ENCODE results near the gene KDM1A.

Gene KDM1A

DNA sequence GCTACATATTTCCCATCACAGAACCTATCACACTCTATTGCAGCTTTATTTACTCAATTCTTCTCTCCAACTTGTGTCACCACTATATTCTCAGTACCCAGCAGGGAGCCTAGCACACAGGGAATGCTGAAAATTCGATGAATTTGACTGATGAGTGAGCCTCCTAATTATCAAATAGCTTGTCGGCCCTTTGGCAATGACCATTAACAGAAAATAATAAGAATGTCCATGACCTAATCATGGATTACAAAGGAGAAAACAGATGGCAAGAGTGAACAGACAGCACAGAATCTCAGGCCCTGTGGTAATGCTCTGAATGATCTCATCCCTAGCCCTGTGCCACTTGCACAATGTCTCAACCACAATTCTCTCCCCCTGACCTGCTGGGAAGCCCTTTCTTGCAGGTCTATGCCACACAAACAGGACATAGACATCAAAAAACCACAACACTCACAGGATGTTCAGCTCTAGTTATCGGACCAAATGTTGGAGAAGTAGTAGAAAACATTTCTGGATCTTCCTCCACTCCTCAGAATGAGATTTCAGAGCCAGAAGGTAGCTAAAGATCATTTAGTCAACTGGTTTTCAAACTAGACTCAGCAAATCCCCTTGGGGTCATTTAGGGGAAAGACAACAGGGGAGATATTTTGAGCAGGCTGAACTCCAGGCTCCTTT is 80.9 kb downstream of the KDM1A start:
- Histone ChIP-seq H3K4me2 (peak overlapping the region; percentile 37), H3K36me3 (ENCODE audit: insufficient read depth) (no peaks in the 10 kb centered on the region), H3K27me3 (ENCODE audit: insufficient read depth, low read depth) (no peaks in the 10 kb centered on the region), H3K4me1 (ENCODE audit: low read depth, poor library complexity, severe bottlenecking) (peaks cover 41% of the 10 kb centered on the region), H3K4me3 (IDR thresholded peaks at IDR 0.05; ENCODE audit: insufficient read depth, low read depth, low read length) (no peak overlapping the region), H3K9ac (no peak overlapping the region), H3K79me2 (ENCODE audit: insufficient read depth, low read depth) (no peaks in the 10 kb centered on the region), H3K27ac (peak overlapping the region; percentile 55), H2AFZ (ENCODE audit: low read depth) (no peak overlapping the region), H4K20me1 (ENCODE audit: insufficient read depth) (no peaks in the 10 kb centered on the region)
- TF ChIP-seq, protein P1, sequence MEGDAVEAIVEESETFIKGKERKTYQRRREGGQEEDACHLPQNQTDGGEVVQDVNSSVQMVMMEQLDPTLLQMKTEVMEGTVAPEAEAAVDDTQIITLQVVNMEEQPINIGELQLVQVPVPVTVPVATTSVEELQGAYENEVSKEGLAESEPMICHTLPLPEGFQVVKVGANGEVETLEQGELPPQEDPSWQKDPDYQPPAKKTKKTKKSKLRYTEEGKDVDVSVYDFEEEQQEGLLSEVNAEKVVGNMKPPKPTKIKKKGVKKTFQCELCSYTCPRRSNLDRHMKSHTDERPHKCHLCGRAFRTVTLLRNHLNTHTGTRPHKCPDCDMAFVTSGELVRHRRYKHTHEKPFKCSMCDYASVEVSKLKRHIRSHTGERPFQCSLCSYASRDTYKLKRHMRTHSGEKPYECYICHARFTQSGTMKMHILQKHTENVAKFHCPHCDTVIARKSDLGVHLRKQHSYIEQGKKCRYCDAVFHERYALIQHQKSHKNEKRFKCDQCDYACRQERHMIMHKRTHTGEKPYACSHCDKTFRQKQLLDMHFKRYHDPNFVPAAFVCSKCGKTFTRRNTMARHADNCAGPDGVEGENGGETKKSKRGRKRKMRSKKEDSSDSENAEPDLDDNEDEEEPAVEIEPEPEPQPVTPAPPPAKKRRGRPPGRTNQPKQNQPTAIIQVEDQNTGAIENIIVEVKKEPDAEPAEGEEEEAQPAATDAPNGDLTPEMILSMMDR (conservative IDR thresholded peaks at IDR 0.05; ENCODE audit: low read depth, low read length), result no peak

DNA sequence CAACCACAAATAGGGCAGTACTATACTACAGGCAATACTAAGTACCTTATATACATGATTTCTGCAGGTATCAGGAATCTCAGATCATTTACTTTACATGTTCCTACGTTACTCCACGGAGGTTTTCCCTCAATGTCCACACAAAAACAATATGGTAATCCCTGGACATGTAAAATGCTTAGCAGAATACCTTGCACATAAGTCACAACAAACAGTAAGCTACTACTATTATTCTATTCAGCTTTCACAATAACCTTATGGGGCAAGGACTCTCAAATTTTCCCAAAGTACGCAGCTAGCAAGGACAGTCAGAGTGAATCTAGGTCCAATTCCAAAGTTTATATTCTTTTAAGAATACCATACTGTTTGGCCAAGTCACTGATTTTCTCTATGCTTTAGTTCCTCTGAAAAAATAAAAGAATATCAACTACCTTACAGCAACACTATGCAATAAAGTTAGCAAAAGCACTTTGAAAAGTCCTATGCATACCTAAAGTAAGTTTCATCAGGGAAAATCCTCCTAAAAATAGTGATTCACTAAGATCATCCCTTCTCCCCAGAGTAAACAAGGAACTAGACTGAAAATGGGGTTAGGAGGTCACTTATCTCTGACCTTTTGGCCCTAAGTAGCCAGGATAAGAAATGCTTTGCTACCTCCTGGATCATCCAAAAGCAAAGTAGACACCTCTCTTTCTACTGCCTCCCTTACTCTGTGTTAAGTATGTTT is 82.0 kb downstream of the KDM1A start:
- Histone ChIP-seq H2AFZ (ENCODE audit: low read depth) (no peak overlapping the region), H3K27me3 (ENCODE audit: insufficient read depth, low read depth) (no peaks in the 10 kb centered on the region), H3K4me2 (peak overlapping the region; percentile 37), H3K9ac (no peak overlapping the region), H3K27ac (peak overlapping the region; percentile 55; the same call in 1 of the 2 replicates), H3K4me3 (IDR thresholded peaks at IDR 0.05; ENCODE audit: insufficient read depth, low read depth, low read length) (no peak overlapping the region), H4K20me1 (ENCODE audit: insufficient read depth) (no peaks in the 10 kb centered on the region), H3K4me1 (ENCODE audit: low read depth, poor library complexity, severe bottlenecking) (peaks cover 41% of the 10 kb centered on the region), H3K79me2 (ENCODE audit: insufficient read depth, low read depth) (no peaks in the 10 kb centered on the region), H3K36me3 (ENCODE audit: insufficient read depth) (no peaks in the 10 kb centered on the region)
- TF ChIP-seq, protein P1 (conservative IDR thresholded peaks at IDR 0.05; ENCODE audit: low read depth, low read length), result no peak

DNA sequence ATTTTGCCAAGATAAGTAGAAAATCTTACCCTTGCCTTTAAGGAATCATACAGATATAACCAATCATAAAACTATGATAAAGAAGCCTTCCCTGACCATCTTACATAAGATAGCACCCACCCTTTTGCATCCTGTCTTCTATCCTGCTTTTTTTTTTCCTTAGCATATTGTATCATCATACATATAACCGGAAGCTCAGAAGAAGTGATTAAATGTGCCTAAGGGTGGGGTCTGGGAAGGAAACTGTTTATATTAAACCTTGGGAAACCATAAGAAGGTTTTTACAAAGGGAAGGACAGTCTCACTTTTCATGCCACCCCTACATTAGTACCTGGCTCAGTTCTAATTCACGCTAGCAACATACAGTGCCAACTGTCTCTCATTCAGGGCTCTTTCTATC is 82.6 kb downstream of the KDM1A start:
- Histone ChIP-seq H3K27ac (no peak overlapping the region), H3K4me1 (ENCODE audit: low read depth, poor library complexity, severe bottlenecking) (peaks cover 41% of the 10 kb centered on the region), H3K4me3 (IDR thresholded peaks at IDR 0.05; ENCODE audit: insufficient read depth, low read depth, low read length) (no peak overlapping the region), H3K79me2 (ENCODE audit: insufficient read depth, low read depth) (no peaks in the 10 kb centered on the region), H3K27me3 (ENCODE audit: insufficient read depth, low read depth) (no peaks in the 10 kb centered on the region), H3K36me3 (ENCODE audit: insufficient read depth) (no peaks in the 10 kb centered on the region), H4K20me1 (ENCODE audit: insufficient read depth) (no peaks in the 10 kb centered on the region), H3K4me2 (no peak overlapping the region), H3K9ac (no peak overlapping the region), H2AFZ (ENCODE audit: low read depth) (no peak overlapping the region)
- TF ChIP-seq, protein P1 (conservative IDR thresholded peaks at IDR 0.05; ENCODE audit: low read depth, low read length), result no peak

DNA sequence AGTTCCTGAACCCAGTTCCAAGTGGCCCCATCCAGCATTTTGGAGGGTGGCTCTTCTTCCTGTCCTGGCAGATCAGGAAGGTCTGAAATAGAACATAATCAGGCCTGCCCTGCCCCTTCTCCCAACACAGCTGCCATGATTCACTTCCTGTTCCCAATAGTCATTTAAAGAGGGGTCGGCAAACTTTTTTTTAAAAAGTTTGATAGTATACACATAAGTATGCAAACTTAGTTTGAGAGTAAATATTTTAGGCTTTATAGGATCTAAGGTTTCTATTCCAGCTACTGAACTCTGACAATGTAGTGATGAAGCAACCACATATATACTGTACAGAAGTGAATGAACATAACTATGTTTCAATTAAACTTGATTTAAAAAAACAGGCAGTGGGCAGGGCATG is 83.0 kb downstream of the KDM1A start:
- Histone ChIP-seq H3K36me3 (ENCODE audit: insufficient read depth) (no peaks in the 10 kb centered on the region), H3K4me2 (no peak overlapping the region), H3K9ac (no peak overlapping the region), H3K79me2 (ENCODE audit: insufficient read depth, low read depth) (no peaks in the 10 kb centered on the region), H2AFZ (ENCODE audit: low read depth) (no peak overlapping the region), H3K27me3 (ENCODE audit: insufficient read depth, low read depth) (no peaks in the 10 kb centered on the region), H4K20me1 (ENCODE audit: insufficient read depth) (no peaks in the 10 kb centered on the region), H3K27ac (no peak overlapping the region), H3K4me1 (ENCODE audit: low read depth, poor library complexity, severe bottlenecking) (peaks cover 41% of the 10 kb centered on the region), H3K4me3 (IDR thresholded peaks at IDR 0.05; ENCODE audit: insufficient read depth, low read depth, low read length) (no peak overlapping the region)
- TF ChIP-seq, protein P1 (conservative IDR thresholded peaks at IDR 0.05; ENCODE audit: low read depth, low read length), result no peak

Measured in KMS-11 (cell line).